H1 (cell line): ENCODE results near the gene ZBTB33. TPM values are rescaled to one million over a fixed set of nuclear protein-coding genes. Genes with fewer than 3 reads are reported as not detected.
A peak's percentile ranks its signal among the peaks of the same experiment; 100 is the strongest.

Experiments used
- CTCF ChIA-PET: fragments of 300-600 bp; sonication (Branson Sonifier 250); formaldehyde crosslinking; loops from one replicate; lab custom pipeline; 2021; ENCODE audit not compliant: partially characterized antibody; lab: Charles Lee
- POLR2A ChIA-PET: fragments of 300-600 bp; sonication (Branson Sonifier 250); formaldehyde crosslinking; loops from one replicate; lab custom pipeline; 2021; ENCODE audit warnings: inconsistent platforms; ENCODE audit not compliant: partially characterized antibody; lab: Charles Lee
- DNase-seq, 2 experiments: peaks; one replicate each; pipeline versions ENCODE4 v3.0.0 to v3.0.0-alpha.2; 2010 to 2022; ENCODE audit warnings: low spot score in 2 of 2, low read depth in 1 of 2, mixed read lengths in 1 of 2
- FAIRE-seq: peaks from 2 replicates; lab custom pipeline; 2011; peaks lifted over from hg19 to GRCh38; lab: Jason Lieb, UNC
- H2AFZ ChIP-seq: 2 replicates; pipeline ENCODE4 v1.8.1; 2012; ENCODE audit warnings: low read length, inconsistent platforms
- H2AK5ac ChIP-seq: 2 replicates; pipeline ENCODE4 v1.6.1; 2013; ENCODE audit warnings: low read depth, low read length
- H2BK120ac ChIP-seq: replicated peaks from 2 replicates; pipeline ENCODE3; 2013; ENCODE audit warnings: low read depth, low read length, inconsistent platforms
- H2BK12ac ChIP-seq: 2 replicates; pipeline ENCODE4 v1.6.1; 2013; ENCODE audit warnings: low read depth, low read length
- H2BK15ac ChIP-seq: 2 replicates; pipeline ENCODE4 v1.6.1; 2013; ENCODE audit warnings: low read length
- H2BK20ac ChIP-seq: 2 replicates; pipeline ENCODE4 v1.6.1; 2013; ENCODE audit warnings: low read length
- H2BK5ac ChIP-seq: 2 replicates; pipeline ENCODE4 v1.6.1; 2013; ENCODE audit warnings: low read depth, low read length
- H3K14ac ChIP-seq: 2 replicates; pipeline ENCODE4 v1.6.1; 2013; ENCODE audit warnings: inconsistent platforms; ENCODE audit not compliant: insufficient read length
- H3K18ac ChIP-seq: 2 replicates; pipeline ENCODE4 v1.6.1; 2013; ENCODE audit warnings: low read length; ENCODE audit errors: extremely low read depth
- H3K23ac ChIP-seq: 2 replicates; pipeline ENCODE4 v1.6.1; 2013; ENCODE audit warnings: inconsistent platforms; ENCODE audit not compliant: insufficient read length
- H3K23me2 ChIP-seq: 2 replicates; pipeline ENCODE4 v1.6.1; 2013; ENCODE audit warnings: low read depth, low read length
- H3K27ac ChIP-seq: 2 replicates; pipeline ENCODE4 v1.6.1; 2011; ENCODE audit warnings: low read depth, low read length, inconsistent platforms
- H3K27me3 ChIP-seq, 4 experiments: replicated peaks in 1 of 4; 1 replicate in 1 of 4; 2 replicates in 3 of 4; pipeline versions ENCODE4 v1.6.1 to v1.8.1; 2011 to 2013; ENCODE audit warnings: low read length in 3 of 4, mild to moderate bottlenecking in 3 of 4, inconsistent platforms in 2 of 4, mixed read lengths in 2 of 4, moderate library complexity in 1 of 4; ENCODE audit not compliant: control insufficient read depth in 3 of 4, insufficient read depth in 3 of 4; ENCODE audit errors: extremely low read depth in 1 of 4
- H3K36me3 ChIP-seq, 4 experiments: 2 replicates each; pipeline versions ENCODE4 v1.6.1 to v1.8.1; 2011 to 2013; ENCODE audit warnings: mild to moderate bottlenecking in 4 of 4, low read length in 3 of 4, moderate library complexity in 2 of 4, control low read depth in 1 of 4, inconsistent platforms in 1 of 4; ENCODE audit not compliant: insufficient read depth in 4 of 4, control insufficient read depth in 2 of 4
- H3K4ac ChIP-seq: replicated peaks from 2 replicates; pipeline ENCODE3; 2013; ENCODE audit warnings: low read length, low read depth, mixed read lengths, inconsistent platforms; ENCODE audit not compliant: insufficient read length
- H3K4me1 ChIP-seq, 4 experiments: replicated peaks in 1 of 4; 1 replicate in 1 of 4; 2 replicates in 3 of 4; pipeline versions ENCODE4 v1.6.1 to v1.8.1; 2011 to 2013; ENCODE audit warnings: low read length in 3 of 4, inconsistent platforms in 2 of 4, mixed read lengths in 1 of 4; ENCODE audit not compliant: insufficient read depth in 4 of 4, control insufficient read depth in 3 of 4
- H3K4me2 ChIP-seq, 2 experiments: 2 replicates each; pipeline versions ENCODE4 v1.6.1 to v1.8.1; 2011 to 2013; ENCODE audit warnings: low read depth in 2 of 2, low read length in 2 of 2, control low read depth in 1 of 2, inconsistent platforms in 1 of 2, mild to moderate bottlenecking in 1 of 2; ENCODE audit not compliant: insufficient read depth in 1 of 2
- H3K4me3 ChIP-seq, 4 experiments: fragments of 200-600, 300-600 bp in 1 of 4; sonication (generic), shearing (Covaris generic), sonication (Bioruptor Twin) in 1 of 4; 2 replicates each; pipeline versions ENCODE4 v1.5.1 to v1.8.1; 2011 to 2016; ENCODE audit warnings: low read length in 4 of 4, low read depth in 3 of 4, control low read depth in 2 of 4, inconsistent platforms in 2 of 4, mild to moderate bottlenecking in 2 of 4, mixed read lengths in 1 of 4, moderate library complexity in 1 of 4; ENCODE audit not compliant: insufficient read depth in 2 of 4; ENCODE audit errors: extremely low read depth in 1 of 4
- H3K56ac ChIP-seq: replicated peaks from 2 replicates; pipeline ENCODE3; 2013; ENCODE audit warnings: low read depth, mild to moderate bottlenecking, mixed read lengths, low read length, inconsistent platforms; ENCODE audit not compliant: insufficient read length
- H3K79me1 ChIP-seq: 2 replicates; pipeline ENCODE4 v1.6.1; 2013; ENCODE audit warnings: low read depth, low read length, control low read depth
- H3K79me2 ChIP-seq, 2 experiments: 2 replicates each; pipeline versions ENCODE4 v1.6.1 to v1.8.1; 2012 to 2013; ENCODE audit warnings: low read length in 2 of 2, mild to moderate bottlenecking in 2 of 2, inconsistent platforms in 1 of 2; ENCODE audit not compliant: insufficient read depth in 2 of 2, control insufficient read depth in 1 of 2
- H3K9ac ChIP-seq, 4 experiments: replicated peaks in 1 of 4; 1 replicate in 1 of 4; 2 replicates in 3 of 4; pipeline versions ENCODE4 v1.6.1 to v1.8.1; 2011 to 2013; ENCODE audit warnings: low read depth in 3 of 4, low read length in 3 of 4, control low read depth in 2 of 4, mild to moderate bottlenecking in 2 of 4, moderate library complexity in 2 of 4, inconsistent platforms in 1 of 4; ENCODE audit errors: extremely low read depth in 1 of 4
- H3K9me3 ChIP-seq, 2 experiments: 2 replicates each; pipeline versions ENCODE4 v1.6.1 to v1.8.1; 2012 to 2013; ENCODE audit warnings: mild to moderate bottlenecking in 2 of 2, moderate library complexity in 2 of 2, control low read depth in 1 of 2, inconsistent platforms in 1 of 2, low read depth in 1 of 2, low read length in 1 of 2, mixed read lengths in 1 of 2; ENCODE audit not compliant: insufficient read depth in 2 of 2
- H4K20me1 ChIP-seq, 2 experiments: replicated peaks in 1 of 2; 2 replicates each; pipeline versions ENCODE3 to v1.8.1; 2011 to 2013; ENCODE audit warnings: inconsistent platforms in 2 of 2, low read length in 2 of 2, mild to moderate bottlenecking in 1 of 2; ENCODE audit not compliant: insufficient read depth in 2 of 2, control insufficient read depth in 1 of 2
- H4K5ac ChIP-seq: 2 replicates; pipeline ENCODE4 v1.6.1; 2013; ENCODE audit warnings: low read length, low read depth, mixed read lengths, inconsistent platforms; ENCODE audit not compliant: insufficient read length
- H4K8ac ChIP-seq: 2 replicates; pipeline ENCODE4 v1.8.0; 2013; ENCODE audit warnings: mild to moderate bottlenecking, moderate library complexity, low read length, inconsistent platforms; ENCODE audit not compliant: insufficient read depth; ENCODE audit errors: extremely low read depth
- H4K91ac ChIP-seq: replicated peaks from 2 replicates; pipeline ENCODE3; 2013; ENCODE audit warnings: low read length, mixed read lengths, inconsistent platforms; ENCODE audit not compliant: insufficient read length
- KDM5A ChIP-seq: fragments of 200-600 bp; IDR thresholded peaks from 2 replicates; pipeline ENCODE4 v1.7.1; 2012; ENCODE audit warnings: mild to moderate bottlenecking, low read length, inconsistent platforms, mixed read lengths
- MAFK ChIP-seq: IDR thresholded peaks from 2 replicates; pipeline ENCODE4 v1.6.1; 2012; ENCODE audit warnings: low read depth, mild to moderate bottlenecking, improper control_type of control experiment, low read length
- POLR2AphosphoS5 ChIP-seq: IDR thresholded peaks from 2 replicates; pipeline ENCODE4 v1.6.1; 2011; ENCODE audit warnings: low read depth, low read length
- RAD21 ChIP-seq, 2 experiments: IDR thresholded peaks in 1 of 2; conservative IDR thresholded peaks in 1 of 2; 2 replicates each; pipeline ENCODE4 v1.6.1; 2011; ENCODE audit warnings: low read depth in 2 of 2, low read length in 2 of 2, improper control_type of control experiment in 1 of 2, inconsistent platforms in 1 of 2, mild to moderate bottlenecking in 1 of 2, moderate library complexity in 1 of 2
- USF2 ChIP-seq: IDR thresholded peaks from 2 replicates; pipeline ENCODE4 v1.6.1; 2011; ENCODE audit warnings: low read length, improper control_type of control experiment
- YY1 ChIP-seq: IDR thresholded peaks from 2 replicates; pipeline ENCODE4 v1.6.1; 2011; ENCODE audit warnings: low read depth, mild to moderate bottlenecking, low read length
- WGBS, 2 experiments: shearing (Covaris generic) in 1 of 2; methylation state at CpG; one replicate each; pipeline versions ENCODE4 v1.1.6 to v1.1.7; 2013 to 2015; ENCODE audit warnings: low lambda C conversion rate in 2 of 2, mixed read lengths in 2 of 2, inconsistent platforms in 1 of 2, low coverage in 1 of 2, missing lambda C conversion rate in 1 of 2; ENCODE audit not compliant: insufficient replicate concordance in 2 of 2, insufficient coverage in 1 of 2, insufficient read length in 1 of 2; ENCODE audit errors: extremely low coverage in 1 of 2, missing lambda C conversion rate in 1 of 2; 5-methylcytosine and 5-hydroxymethylcytosine counted together
- long read RNA-seq, 2 experiments: library from RNA in 1 of 2; library from capped mRNA in 1 of 2; stranded (forward); transcript quantifications; one replicate each; pipeline ENCODE4 v2.0.0, GENCODE V29; 2021; ENCODE audit warnings: inconsistent platforms in 1 of 2
- polyA minus RNA-seq, 3 experiments: library from RNA; depleted of rRNA, polyadenylated mRNA; stranded (reverse); fragments of >200 nt; gene quantifications; 1 replicate in 2 of 3; 2 replicates in 1 of 3; pipeline ENCODE4 v1.2.3, GENCODE V29; 2011
- polyA plus RNA-seq, 7 experiments: library from polyadenylated mRNA; depleted of rRNA in 3 of 7; stranded (reverse) in 5 of 7; unstranded in 2 of 7; fragments of >200 nt in 5 of 7; fragments of 200-250 nt in 2 of 7; gene quantifications; 1 replicate in 5 of 7; 2 replicates in 1 of 7; 4 replicates in 1 of 7; pipeline versions ENCODE4 v1.2.1 to v1.2.3, GENCODE V29; 2011 to 2013; ENCODE audit warnings: missing spikeins in 2 of 7, mixed read lengths in 2 of 7
- total RNA-seq: library from RNA; stranded (reverse); fragmentation: NEBNext Ultra II Directional; extraction: Animal tissue kit (Norgen Biotek cat#: 25700); gene quantifications from 2 replicates; pipeline ENCODE4 v1.2.1, GENCODE V29; 2021

ZBTB33 gene
- total RNA-seq (14.4 and 14.9 TPM in 2 replicates), polyA plus RNA-seq (2011; rRNA removed) (2.4 and 3.4 TPM in 2 replicates), polyA minus RNA-seq (2011; rRNA and poly(A)+ RNA removed) (13.4 and 25.4 TPM in 2 replicates)
- polyA plus RNA-seq (2011; cell fraction: cytosol; rRNA removed): 4.2 TPM
- 2.4 TPM for polyA plus RNA-seq (2011; cell fraction: nucleus; rRNA removed)
- 5.5 to 9.8 TPM (median 6.3 TPM) in 4 replicates for polyA plus RNA-seq (2012, experiment 1 of 2)
- 0.37 TPM for polyA plus RNA-seq (2012, experiment 2 of 2)
- polyA plus RNA-seq (2013, experiment 1 of 2): 7.0 TPM
- polyA plus RNA-seq (2013, experiment 2 of 2): 6.1 TPM
- 11.0 TPM for polyA minus RNA-seq (2011; cell fraction: cytosol; rRNA and poly(A)+ RNA removed)
- 14.7 TPM for polyA minus RNA-seq (2011; cell fraction: nucleus; rRNA and poly(A)+ RNA removed)
- long read RNA-seq, experiment 1, full-length matches to known transcripts: 3 of 15 reads
- long read RNA-seq, experiment 1, partial matches to known transcripts: 0 of 15 reads
- long read RNA-seq, experiment 1, other reads (novel, unspliced or antisense): 12 of 15 reads
- long read RNA-seq, experiment 2, full-length matches to known transcripts: 2 of 4 reads
- long read RNA-seq, experiment 2, partial matches to known transcripts: 0 of 4 reads
- long read RNA-seq, experiment 2, other reads (novel, unspliced or antisense): 2 of 4 reads

GRCh38 chrX:120250522-120251271 lies at the start of gene ZBTB33:
TSS of gene ZBTB33 (plus strand) at chrX:120250812. CDS start at chrX:120253416, 2,604 bp downstream.
- H2BK20ac ChIP-seq: no peak within 1 kb of the TSS
- H3K9me3 ChIP-seq: no peaks in the 10 kb centered on the region
- H3K23me2 ChIP-seq: no peaks in the 10 kb centered on the region; the same call in 1 of the 2 replicates
- peak within 1 kb of the TSS; percentile 93 for H4K8ac ChIP-seq
- ChIA-PET CTCF (interaction anchor here (1.0 to 1.7 kb wide), 9 partner anchors 11 to 58 kb away, joined by 3 to 8 read pairs (median 4); no protein-coding TSS in a partner anchor), POLR2A (interaction anchor here (0.5 to 1.8 kb wide), 8 partner anchors 10 to 293 kb away, joined by 3 to 6 read pairs (median 4); no protein-coding TSS in a partner anchor)
- H2BK5ac ChIP-seq: no peak within 1 kb of the TSS
- H2AFZ ChIP-seq: no peak within 1 kb of the TSS
- H3K4me1 ChIP-seq: no peaks in the 10 kb centered on the region
- H3K56ac ChIP-seq: peak within 1 kb of the TSS; percentile 30
- H3K4me3 ChIP-seq: peak within 1 kb of the TSS; percentile 78 to 95 (median 88)
- H2BK15ac ChIP-seq: no peak within 1 kb of the TSS
- H3K36me3 ChIP-seq: peaks cover 0 to 16% (median 9%) of the 10 kb centered on the region in 4 experiments; a peak in 5 of 8 replicates
- H3K18ac ChIP-seq: no peak within 1 kb of the TSS; the same call in none of the 2 replicates
- no peaks in the 10 kb centered on the region for H4K20me1 ChIP-seq
- H3K27ac ChIP-seq: peak within 1 kb of the TSS; percentile 60; the same call in 1 of the 2 replicates
- H4K5ac ChIP-seq: no peak within 1 kb of the TSS
- peak; percentile 99 for FAIRE-seq
- WGBS, 2 experiments: 1% methylated on average over 20 of the region's 75 CpGs; no CpG with 5 or more reads in 1 of the 2 experiments
- peaks cover 0 to 12% of the 10 kb centered on the region in 2 experiments; a peak in 2 of 4 replicates for H3K79me2 ChIP-seq
- H3K4me2 ChIP-seq: peak within 1 kb of the TSS; percentile 71 to 94
- H3K79me1 ChIP-seq: no peaks in the 10 kb centered on the region
- H3K4ac ChIP-seq: peak within 1 kb of the TSS; percentile 69
- H2AK5ac ChIP-seq: no peak within 1 kb of the TSS
- peak within 1 kb of the TSS; percentile 67 to 92 (median 76) for H3K9ac ChIP-seq
- H2BK12ac ChIP-seq: no peak within 1 kb of the TSS
- no peak within 1 kb of the TSS for H4K91ac ChIP-seq
- DNase-seq: peak; percentile 83
- no peaks in the 10 kb centered on the region; a peak in 2 of 7 replicates for H3K27me3 ChIP-seq
- no peak within 1 kb of the TSS for H2BK120ac ChIP-seq
- no peak within 1 kb of the TSS for H3K14ac ChIP-seq
- H3K23ac ChIP-seq: no peak within 1 kb of the TSS
- TF ChIP-seq RAD21 (IDR thresholded peaks at IDR 0.05 in 1 of 2, conservative IDR thresholded peaks at IDR 0.05 in 1 of 2; ENCODE audit: low read depth in 2 of 2, low read length in 2 of 2): peak; percentile 18 to 33; a peak in 2 of 4 replicates
- no peak for TF ChIP-seq MAFK
- TF ChIP-seq YY1: no peak
- TF ChIP-seq POLR2AphosphoS5: 0 out of 2 replicates have a peak, but pooled peaks have one; percentile 14
- TF ChIP-seq USF2: no peak
- no peak for TF ChIP-seq KDM5A
